OCI-LY1 (cell line): Measurements from ENCODE around the gene RPL38.
A peak's percentile ranks its signal among the peaks of the same experiment; 100 is the strongest.

Experiments used
- H2AFZ ChIP-seq: fragments of 200-600 bp; sonication (generic), shearing (Covaris generic); 2 replicates; pipeline ENCODE4 v1.6.0; 2014; ENCODE audit warnings: antibody characterized with exemption, mild to moderate bottlenecking, low read length
- H3F3A ChIP-seq: fragments of 200-600 bp; sonication (generic), shearing (Covaris generic); 2 replicates; pipeline ENCODE4 v1.6.0; 2014; ENCODE audit warnings: mild to moderate bottlenecking, antibody characterized with exemption, low read length, moderate library complexity; ENCODE audit not compliant: insufficient read depth
- H3K27ac ChIP-seq: fragments of 200-600 bp; sonication (generic); 2 replicates; pipeline ENCODE4 v1.5.1; 2014; ENCODE audit warnings: low read length, mixed run types, mild to moderate bottlenecking, low read depth; ENCODE audit not compliant: poor library complexity, severe bottlenecking
- H3K27me3 ChIP-seq: fragments of 200-600 bp; sonication (generic); 2 replicates; pipeline ENCODE4 v1.6.0; 2014; ENCODE audit warnings: antibody characterized with exemption, mild to moderate bottlenecking, low read length, moderate library complexity; ENCODE audit not compliant: insufficient read depth
- H3K36me3 ChIP-seq: fragments of 200-600 bp; sonication (generic); 2 replicates; pipeline ENCODE4 v1.6.1; 2014; ENCODE audit warnings: mild to moderate bottlenecking, antibody characterized with exemption, low read length, moderate library complexity, mixed read lengths; ENCODE audit not compliant: insufficient read depth
- H3K4me1 ChIP-seq: fragments of 200-600 bp; sonication (generic); 2 replicates; pipeline ENCODE4 v1.5.1; 2014; ENCODE audit warnings: mild to moderate bottlenecking, low read length, moderate library complexity; ENCODE audit not compliant: insufficient read depth, severe bottlenecking
- H3K4me2 ChIP-seq: fragments of 200-600 bp; sonication (generic), shearing (Covaris generic); 2 replicates; pipeline ENCODE4 v1.6.1; 2014; ENCODE audit warnings: low read length
- H3K4me3 ChIP-seq: fragments of 200-600 bp; sonication (generic); 2 replicates; pipeline ENCODE4 v1.5.1; 2014; ENCODE audit warnings: low read length, low read depth, mild to moderate bottlenecking, mixed read lengths; ENCODE audit not compliant: poor library complexity, severe bottlenecking
- H3K79me2 ChIP-seq: fragments of 200-600 bp; shearing (Covaris generic); 2 replicates; pipeline ENCODE4 v1.6.1; 2016; ENCODE audit warnings: mixed run types, low read length, mixed read lengths; ENCODE audit not compliant: insufficient read depth
- H3K9ac ChIP-seq: fragments of 200-600 bp; sonication (generic), shearing (Covaris generic); 2 replicates; pipeline ENCODE4 v1.6.1; 2014; ENCODE audit warnings: mild to moderate bottlenecking, low read length, mixed read lengths
- H3K9me2 ChIP-seq: fragments of 200-600 bp; sonication (generic), shearing (Covaris generic); 2 replicates; pipeline ENCODE4 v1.6.1; 2014; ENCODE audit warnings: low read depth, mild to moderate bottlenecking, low read length, mixed read lengths
- H3K9me3 ChIP-seq: fragments of 200-600 bp; shearing (Covaris generic); 2 replicates; pipeline ENCODE4 v1.6.1; 2014; ENCODE audit warnings: low read length, mixed read lengths
- H4K20me1 ChIP-seq: fragments of 200-600 bp; sonication (generic), shearing (Covaris generic); 2 replicates; pipeline ENCODE4 v1.6.0; 2016; ENCODE audit warnings: mild to moderate bottlenecking, low read length; ENCODE audit not compliant: insufficient read depth
- EZH2 ChIP-seq: fragments of 200-600 bp; sonication (generic), shearing (Covaris generic); IDR thresholded peaks from 2 replicates; pipeline ENCODE4 v1.8.0; 2017; ENCODE audit warnings: borderline replicate concordance, mixed run types, mild to moderate bottlenecking, antibody characterized with exemption, low read length, moderate library complexity, mixed read lengths
- TF ChIP-seq, protein P1 (sequence below): fragments of 200-600 bp; sonication (generic), shearing (Covaris generic); IDR thresholded peaks from 2 replicates; pipeline ENCODE4 v1.5.1; 2017; ENCODE audit warnings: mild to moderate bottlenecking, antibody characterized with exemption, low read length, moderate library complexity, mixed read lengths

The RPL38 gene

DNA sequence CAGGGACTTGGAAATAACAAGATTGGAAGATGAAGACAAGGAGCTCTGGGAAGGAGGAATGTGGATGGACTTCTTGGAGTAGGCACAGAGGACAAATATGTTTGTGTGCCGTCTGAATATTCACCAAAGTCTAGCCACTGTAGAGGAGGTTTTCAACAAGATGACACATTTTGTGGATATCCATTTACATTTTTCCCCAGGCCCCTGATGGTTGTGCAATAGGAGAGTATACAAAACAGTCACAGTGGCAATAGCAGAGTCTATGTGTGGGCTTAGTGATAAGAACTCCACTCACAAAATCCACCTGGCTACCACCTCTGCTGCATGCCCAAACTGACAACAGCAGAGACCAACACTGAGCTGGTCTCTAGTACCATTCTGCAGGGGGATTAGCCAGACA, 32.6 kb upstream of the RPL38 start:
- H3F3A ChIP-seq = no peaks in the 10 kb centered on the region

DNA sequence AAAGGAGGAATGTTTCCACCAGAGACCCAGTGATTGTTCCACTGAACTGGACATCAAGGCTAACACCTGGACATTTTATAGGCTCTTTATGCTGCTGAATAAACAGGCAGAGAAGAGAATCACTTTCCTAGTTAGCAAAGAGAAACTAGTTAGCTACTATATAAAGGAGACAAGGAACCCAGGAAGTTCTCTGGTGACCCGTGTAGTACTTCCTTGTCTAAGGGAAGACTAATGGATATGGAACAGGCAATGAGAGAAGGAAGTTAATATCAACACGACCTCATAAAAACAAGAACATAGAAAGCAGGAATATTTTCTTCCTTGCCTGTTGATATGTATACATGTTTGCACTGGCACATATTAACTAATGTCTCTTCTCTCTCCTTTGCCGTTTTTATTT, 30.8 kb upstream of the RPL38 start:
- H3K27ac ChIP-seq = no peak overlapping the region
- H4K20me1 ChIP-seq = no peaks in the 10 kb centered on the region
- no peak for TF ChIP-seq EZH2
- TF ChIP-seq, protein P1, sequence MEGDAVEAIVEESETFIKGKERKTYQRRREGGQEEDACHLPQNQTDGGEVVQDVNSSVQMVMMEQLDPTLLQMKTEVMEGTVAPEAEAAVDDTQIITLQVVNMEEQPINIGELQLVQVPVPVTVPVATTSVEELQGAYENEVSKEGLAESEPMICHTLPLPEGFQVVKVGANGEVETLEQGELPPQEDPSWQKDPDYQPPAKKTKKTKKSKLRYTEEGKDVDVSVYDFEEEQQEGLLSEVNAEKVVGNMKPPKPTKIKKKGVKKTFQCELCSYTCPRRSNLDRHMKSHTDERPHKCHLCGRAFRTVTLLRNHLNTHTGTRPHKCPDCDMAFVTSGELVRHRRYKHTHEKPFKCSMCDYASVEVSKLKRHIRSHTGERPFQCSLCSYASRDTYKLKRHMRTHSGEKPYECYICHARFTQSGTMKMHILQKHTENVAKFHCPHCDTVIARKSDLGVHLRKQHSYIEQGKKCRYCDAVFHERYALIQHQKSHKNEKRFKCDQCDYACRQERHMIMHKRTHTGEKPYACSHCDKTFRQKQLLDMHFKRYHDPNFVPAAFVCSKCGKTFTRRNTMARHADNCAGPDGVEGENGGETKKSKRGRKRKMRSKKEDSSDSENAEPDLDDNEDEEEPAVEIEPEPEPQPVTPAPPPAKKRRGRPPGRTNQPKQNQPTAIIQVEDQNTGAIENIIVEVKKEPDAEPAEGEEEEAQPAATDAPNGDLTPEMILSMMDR = no peak
- no peaks in the 10 kb centered on the region; the same call in 1 of the 2 replicates for H3K27me3 ChIP-seq
- H3F3A ChIP-seq = no peaks in the 10 kb centered on the region
- H2AFZ ChIP-seq = no peak overlapping the region
- H3K9me2 ChIP-seq = no peaks in the 10 kb centered on the region
- no peak overlapping the region for H3K4me3 ChIP-seq
- H3K79me2 ChIP-seq = no peaks in the 10 kb centered on the region
- H3K36me3 ChIP-seq = no peaks in the 10 kb centered on the region
- no peaks in the 10 kb centered on the region for H3K4me1 ChIP-seq
- no peaks in the 10 kb centered on the region for H3K9me3 ChIP-seq
- no peak overlapping the region for H3K9ac ChIP-seq
- H3K4me2 ChIP-seq = no peak overlapping the region

More for the DNA sequence above, 32.6 kb upstream of the RPL38 start:
- no peaks in the 10 kb centered on the region for H3K9me3 ChIP-seq
- H2AFZ ChIP-seq = no peak overlapping the region
- no peak overlapping the region for H3K27ac ChIP-seq
- no peak overlapping the region for H3K9ac ChIP-seq
- no peaks in the 10 kb centered on the region for H3K79me2 ChIP-seq
- no peak overlapping the region for H3K4me2 ChIP-seq
- H3K4me3 ChIP-seq = no peak overlapping the region
- H4K20me1 ChIP-seq = no peaks in the 10 kb centered on the region
- no peaks in the 10 kb centered on the region; the same call in 1 of the 2 replicates for H3K27me3 ChIP-seq
- no peaks in the 10 kb centered on the region for H3K9me2 ChIP-seq
- H3K4me1 ChIP-seq = no peaks in the 10 kb centered on the region
- TF ChIP-seq, protein P1 = no peak
- no peak for TF ChIP-seq EZH2
- no peaks in the 10 kb centered on the region for H3K36me3 ChIP-seq

DNA sequence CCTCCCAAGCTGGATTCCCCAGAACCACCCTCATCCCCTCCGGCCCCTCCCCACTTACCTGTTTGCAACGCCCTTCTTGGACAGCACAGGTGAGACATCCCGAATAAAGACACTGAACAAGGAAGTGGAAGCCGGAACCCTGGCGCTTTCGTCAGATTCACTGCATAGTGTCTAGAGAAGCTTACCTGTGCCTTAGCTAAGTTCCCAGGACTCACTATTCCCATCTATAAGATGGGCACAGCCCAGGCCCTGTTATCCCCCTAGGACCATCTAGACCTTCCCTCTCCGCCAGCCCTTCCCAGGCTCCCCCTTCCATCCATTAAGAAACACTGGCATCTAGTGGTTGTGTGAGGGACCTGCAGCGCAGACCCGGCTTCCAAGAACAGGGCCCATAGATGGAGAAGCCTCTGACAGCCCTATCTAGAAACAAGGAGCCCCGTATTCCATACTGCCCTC, 26.9 kb upstream of the RPL38 start:
- no peaks in the 10 kb centered on the region; the same call in 1 of the 2 replicates for H3K27me3 ChIP-seq
- TF ChIP-seq EZH2 = no peak
- TF ChIP-seq, protein P1 = peak; percentile 82
- H3K9me2 ChIP-seq = no peaks in the 10 kb centered on the region
- H3K4me2 ChIP-seq = no peak overlapping the region
- no peaks in the 10 kb centered on the region for H3K79me2 ChIP-seq
- H2AFZ ChIP-seq = no peak overlapping the region
- H3F3A ChIP-seq = no peaks in the 10 kb centered on the region
- H3K4me3 ChIP-seq = no peak overlapping the region
- no peaks in the 10 kb centered on the region for H3K4me1 ChIP-seq
- H4K20me1 ChIP-seq = no peaks in the 10 kb centered on the region
- H3K27ac ChIP-seq = no peak overlapping the region
- no peaks in the 10 kb centered on the region for H3K9me3 ChIP-seq
- no peak overlapping the region for H3K9ac ChIP-seq
- no peaks in the 10 kb centered on the region for H3K36me3 ChIP-seq
